ENCODE results near the gene PRDM2.

DNA sequence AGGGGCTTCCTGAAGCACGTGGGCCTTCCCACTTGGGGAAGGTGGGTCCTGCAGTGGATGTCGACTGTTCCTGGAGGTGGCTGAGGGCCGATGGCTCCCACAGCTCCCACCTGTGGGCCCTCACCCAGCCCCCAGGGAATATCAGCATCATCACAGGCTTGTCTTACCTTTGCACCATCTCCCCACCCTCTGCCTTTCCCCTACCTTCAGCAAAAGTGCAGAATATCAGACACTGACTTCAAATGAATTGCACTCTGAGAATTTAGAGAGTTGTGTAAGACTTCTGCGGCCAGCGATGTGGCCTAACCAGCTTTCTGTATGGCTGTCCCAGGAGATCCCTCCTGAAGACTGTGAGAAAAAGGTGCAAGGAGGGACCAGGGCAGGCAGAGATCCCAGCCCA is 105.4 kb downstream of the PRDM2 start:
- TF ChIP-seq POLR2A (IDR thresholded peaks at IDR 0.05) (no peak), POLR2AphosphoS5 (IDR thresholded peaks at IDR 0.05) (no peak)

Measured in spleen (tissue), 3 donors.